OCI-LY1 (cell line): ENCODE measurements around the gene COP1.

ENCODE experiments used
- H2AFZ ChIP-seq: fragments of 200-600 bp; sonication (generic), shearing (Covaris generic); 2 replicates; pipeline ENCODE4 v1.6.0; 2014; ENCODE audit warnings: antibody characterized with exemption, mild to moderate bottlenecking, low read length
- H3F3A ChIP-seq: fragments of 200-600 bp; sonication (generic), shearing (Covaris generic); 2 replicates; pipeline ENCODE4 v1.6.0; 2014; ENCODE audit warnings: mild to moderate bottlenecking, antibody characterized with exemption, low read length, moderate library complexity; ENCODE audit not compliant: insufficient read depth
- H3K27ac ChIP-seq: fragments of 200-600 bp; sonication (generic); 2 replicates; pipeline ENCODE4 v1.5.1; 2014; ENCODE audit warnings: low read length, mixed run types, mild to moderate bottlenecking, low read depth; ENCODE audit not compliant: poor library complexity, severe bottlenecking
- H3K27me3 ChIP-seq: fragments of 200-600 bp; sonication (generic); 2 replicates; pipeline ENCODE4 v1.6.0; 2014; ENCODE audit warnings: antibody characterized with exemption, mild to moderate bottlenecking, low read length, moderate library complexity; ENCODE audit not compliant: insufficient read depth
- H3K36me3 ChIP-seq: fragments of 200-600 bp; sonication (generic); 2 replicates; pipeline ENCODE4 v1.6.1; 2014; ENCODE audit warnings: mild to moderate bottlenecking, antibody characterized with exemption, low read length, moderate library complexity, mixed read lengths; ENCODE audit not compliant: insufficient read depth
- H3K4me1 ChIP-seq: fragments of 200-600 bp; sonication (generic); 2 replicates; pipeline ENCODE4 v1.5.1; 2014; ENCODE audit warnings: mild to moderate bottlenecking, low read length, moderate library complexity; ENCODE audit not compliant: insufficient read depth, severe bottlenecking
- H3K4me2 ChIP-seq: fragments of 200-600 bp; sonication (generic), shearing (Covaris generic); 2 replicates; pipeline ENCODE4 v1.6.1; 2014; ENCODE audit warnings: low read length
- H3K4me3 ChIP-seq: fragments of 200-600 bp; sonication (generic); 2 replicates; pipeline ENCODE4 v1.5.1; 2014; ENCODE audit warnings: low read length, low read depth, mild to moderate bottlenecking, mixed read lengths; ENCODE audit not compliant: poor library complexity, severe bottlenecking
- H3K79me2 ChIP-seq: fragments of 200-600 bp; shearing (Covaris generic); 2 replicates; pipeline ENCODE4 v1.6.1; 2016; ENCODE audit warnings: mixed run types, low read length, mixed read lengths; ENCODE audit not compliant: insufficient read depth
- H3K9ac ChIP-seq: fragments of 200-600 bp; sonication (generic), shearing (Covaris generic); 2 replicates; pipeline ENCODE4 v1.6.1; 2014; ENCODE audit warnings: mild to moderate bottlenecking, low read length, mixed read lengths
- H3K9me2 ChIP-seq: fragments of 200-600 bp; sonication (generic), shearing (Covaris generic); 2 replicates; pipeline ENCODE4 v1.6.1; 2014; ENCODE audit warnings: low read depth, mild to moderate bottlenecking, low read length, mixed read lengths
- H3K9me3 ChIP-seq: fragments of 200-600 bp; shearing (Covaris generic); 2 replicates; pipeline ENCODE4 v1.6.1; 2014; ENCODE audit warnings: low read length, mixed read lengths
- H4K20me1 ChIP-seq: fragments of 200-600 bp; sonication (generic), shearing (Covaris generic); 2 replicates; pipeline ENCODE4 v1.6.0; 2016; ENCODE audit warnings: mild to moderate bottlenecking, low read length; ENCODE audit not compliant: insufficient read depth
- EZH2 ChIP-seq: fragments of 200-600 bp; sonication (generic), shearing (Covaris generic); IDR thresholded peaks from 2 replicates; pipeline ENCODE4 v1.8.0; 2017; ENCODE audit warnings: borderline replicate concordance, mixed run types, mild to moderate bottlenecking, antibody characterized with exemption, low read length, moderate library complexity, mixed read lengths
- TF ChIP-seq, protein P1 (sequence below): fragments of 200-600 bp; sonication (generic), shearing (Covaris generic); IDR thresholded peaks from 2 replicates; pipeline ENCODE4 v1.5.1; 2017; ENCODE audit warnings: mild to moderate bottlenecking, antibody characterized with exemption, low read length, moderate library complexity, mixed read lengths

Gene COP1

GRCh38 chr1:175960169-175960568 lies 246.9 kb downstream of the COP1 start:
- Histone ChIP-seq H3K27me3 (no peaks in the 10 kb centered on the region), H3K9ac (no peak overlapping the region), H3F3A (no peaks in the 10 kb centered on the region), H3K9me3 (no peaks in the 10 kb centered on the region), H3K4me3 (no peak overlapping the region), H4K20me1 (no peaks in the 10 kb centered on the region), H3K4me2 (no peak overlapping the region), H3K27ac (no peak overlapping the region), H3K4me1 (no peaks in the 10 kb centered on the region), H3K36me3 (peaks cover 4% of the 10 kb centered on the region), H3K9me2 (no peaks in the 10 kb centered on the region), H3K79me2 (no peaks in the 10 kb centered on the region), H2AFZ (no peak overlapping the region)
- TF ChIP-seq, protein P1, sequence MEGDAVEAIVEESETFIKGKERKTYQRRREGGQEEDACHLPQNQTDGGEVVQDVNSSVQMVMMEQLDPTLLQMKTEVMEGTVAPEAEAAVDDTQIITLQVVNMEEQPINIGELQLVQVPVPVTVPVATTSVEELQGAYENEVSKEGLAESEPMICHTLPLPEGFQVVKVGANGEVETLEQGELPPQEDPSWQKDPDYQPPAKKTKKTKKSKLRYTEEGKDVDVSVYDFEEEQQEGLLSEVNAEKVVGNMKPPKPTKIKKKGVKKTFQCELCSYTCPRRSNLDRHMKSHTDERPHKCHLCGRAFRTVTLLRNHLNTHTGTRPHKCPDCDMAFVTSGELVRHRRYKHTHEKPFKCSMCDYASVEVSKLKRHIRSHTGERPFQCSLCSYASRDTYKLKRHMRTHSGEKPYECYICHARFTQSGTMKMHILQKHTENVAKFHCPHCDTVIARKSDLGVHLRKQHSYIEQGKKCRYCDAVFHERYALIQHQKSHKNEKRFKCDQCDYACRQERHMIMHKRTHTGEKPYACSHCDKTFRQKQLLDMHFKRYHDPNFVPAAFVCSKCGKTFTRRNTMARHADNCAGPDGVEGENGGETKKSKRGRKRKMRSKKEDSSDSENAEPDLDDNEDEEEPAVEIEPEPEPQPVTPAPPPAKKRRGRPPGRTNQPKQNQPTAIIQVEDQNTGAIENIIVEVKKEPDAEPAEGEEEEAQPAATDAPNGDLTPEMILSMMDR: no peak
- no peak for TF ChIP-seq EZH2

DNA sequence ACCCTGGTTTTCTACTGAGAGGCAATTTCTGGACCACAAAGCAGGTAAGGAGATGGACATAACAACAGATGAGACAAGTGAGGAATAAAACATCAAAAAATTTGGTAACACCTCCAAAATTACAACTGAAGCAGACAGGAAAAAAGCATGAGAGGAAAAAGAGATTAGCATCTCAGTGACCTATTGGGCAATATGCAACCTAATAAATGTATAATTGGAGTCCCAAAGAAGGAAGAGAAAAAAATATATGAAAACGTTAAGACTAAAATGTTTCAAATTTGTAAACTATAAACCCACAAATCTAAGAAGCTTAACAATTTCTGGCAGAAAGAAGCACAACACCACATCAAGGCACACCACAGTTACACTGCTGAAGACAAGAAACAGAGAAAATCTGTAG lies 255.5 kb downstream of the COP1 start:
- Histone ChIP-seq H3F3A (no peaks in the 10 kb centered on the region), H3K9me3 (no peaks in the 10 kb centered on the region), H3K4me3 (no peak overlapping the region), H3K4me1 (no peaks in the 10 kb centered on the region), H3K9me2 (no peaks in the 10 kb centered on the region), H3K4me2 (no peak overlapping the region), H3K36me3 (peaks cover 11% of the 10 kb centered on the region), H3K27me3 (no peaks in the 10 kb centered on the region), H3K27ac (no peak overlapping the region), H4K20me1 (no peaks in the 10 kb centered on the region), H2AFZ (no peak overlapping the region), H3K79me2 (no peaks in the 10 kb centered on the region), H3K9ac (no peak overlapping the region)
- TF ChIP-seq, protein P1: no peak
- no peak for TF ChIP-seq EZH2

DNA sequence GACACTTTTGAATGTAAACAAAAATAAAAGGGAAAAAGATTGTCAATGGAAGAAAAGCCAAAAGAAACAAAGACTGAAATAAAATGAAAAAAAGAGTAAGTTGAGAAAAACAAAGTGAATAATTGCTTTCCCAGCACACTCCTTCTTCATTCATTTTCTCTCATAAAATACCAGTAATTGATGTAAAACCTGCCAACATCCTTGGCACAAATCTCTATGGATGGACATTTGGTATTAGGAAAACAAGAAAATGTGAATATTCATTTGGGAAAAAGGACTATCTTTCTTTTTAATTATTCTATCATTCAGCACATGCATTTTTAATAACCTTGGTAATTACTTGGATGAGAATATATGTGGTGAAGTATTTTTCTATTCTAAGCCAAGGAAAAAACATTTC lies 259.3 kb downstream of the COP1 start:
- no peak overlapping the region for H2AFZ ChIP-seq
- no peaks in the 10 kb centered on the region for H3K79me2 ChIP-seq
- TF ChIP-seq EZH2: no peak
- TF ChIP-seq, protein P1: no peak
- H3K27ac ChIP-seq: no peak overlapping the region
- H3K4me2 ChIP-seq: no peak overlapping the region
- no peak overlapping the region for H3K9ac ChIP-seq
- H3K4me3 ChIP-seq: no peak overlapping the region
- H3K9me2 ChIP-seq: no peaks in the 10 kb centered on the region
- H3K27me3 ChIP-seq: no peaks in the 10 kb centered on the region
- no peaks in the 10 kb centered on the region for H3K4me1 ChIP-seq
- H3K9me3 ChIP-seq: no peaks in the 10 kb centered on the region
- no peaks in the 10 kb centered on the region for H4K20me1 ChIP-seq
- H3F3A ChIP-seq: no peaks in the 10 kb centered on the region
- peaks cover 26% of the 10 kb centered on the region for H3K36me3 ChIP-seq
